IMR-90 (cell line): Measurements from ENCODE around the gene TANK. TPM values are rescaled to one million over a fixed set of nuclear protein-coding genes. Genes with fewer than 3 reads are reported as not detected.

ENCODE experiments used
- ATAC-seq: fragments of 200-7000 bp; cut with Tn5 transposase; 2 replicates; pipeline ENCODE4 v1.9.1; 2020; ENCODE audit warnings: low read depth, mild to moderate bottlenecking, moderate library complexity
- BruUV-seq: library from RNA; stranded (reverse); fragments of 400-500 nt; replicated peaks from 2 replicates; lab custom pipeline; 2021; lab: Mats Ljungman, UMichigan
- CTCF ChIA-PET: fragments of 300-600 bp; formaldehyde crosslinking; extraction: SDS; loops from one replicate; lab custom pipeline; 2021; ENCODE audit warnings: antibody characterized with exemption; lab: Yijun Ruan, JAX
- POLR2A ChIA-PET: fragments of 300-600 bp; sonication (Branson Sonifier 250); formaldehyde crosslinking; loops from one replicate; lab custom pipeline; 2022; ENCODE audit warnings: antibody characterized with exemption; ENCODE audit not compliant: unreplicated experiment; lab: Charles Lee
- DNase-seq: peaks from one replicate; pipeline ENCODE4 v3.0.0; 2013
- H2AFZ ChIP-seq: replicated peaks from 2 replicates; pipeline ENCODE3; 2013; ENCODE audit warnings: low read length, mild to moderate bottlenecking; ENCODE audit not compliant: poor library complexity
- H2AK5ac ChIP-seq: 2 replicates; pipeline ENCODE4 v1.6.1; 2013; ENCODE audit warnings: low read depth, low read length, inconsistent platforms
- H2AK9ac ChIP-seq: replicated peaks from 2 replicates; pipeline ENCODE3; 2013; ENCODE audit warnings: mild to moderate bottlenecking, low read depth, low read length, moderate library complexity; ENCODE audit not compliant: poor library complexity
- H2BK120ac ChIP-seq: 2 replicates; pipeline ENCODE4 v1.6.1; 2013; ENCODE audit warnings: low read depth, low read length, inconsistent platforms
- H2BK15ac ChIP-seq: 3 replicates; pipeline ENCODE4 v1.6.1; 2013; ENCODE audit warnings: low read depth, low read length, inconsistent platforms
- H2BK20ac ChIP-seq: 2 replicates; pipeline ENCODE4 v1.6.1; 2013; ENCODE audit warnings: low read depth, mild to moderate bottlenecking, inconsistent platforms, low read length, moderate library complexity
- H2BK5ac ChIP-seq: 2 replicates; pipeline ENCODE4 v1.6.1; 2013; ENCODE audit warnings: mild to moderate bottlenecking, low read depth, low read length, inconsistent platforms; ENCODE audit not compliant: poor library complexity, severe bottlenecking
- H3K14ac ChIP-seq: replicated peaks from 2 replicates; pipeline ENCODE4 v1.6.1; 2013; ENCODE audit warnings: low read depth, low read length, inconsistent platforms
- H3K18ac ChIP-seq: 2 replicates; pipeline ENCODE4 v1.6.1; 2013; ENCODE audit warnings: low read depth, low read length, control low read depth
- H3K23ac ChIP-seq: 2 replicates; pipeline ENCODE4 v1.6.1; 2013; ENCODE audit warnings: low read depth, low read length, inconsistent platforms
- H3K27ac ChIP-seq: 2 replicates; pipeline ENCODE4 v1.5.1; 2013; ENCODE audit warnings: mild to moderate bottlenecking, control low read depth, low read length; ENCODE audit not compliant: insufficient read depth
- H3K27me3 ChIP-seq: 2 replicates; pipeline ENCODE4 v1.6.1; 2013; ENCODE audit warnings: low read length; ENCODE audit not compliant: control insufficient read depth, insufficient read depth
- H3K36me3 ChIP-seq: 2 replicates; pipeline ENCODE4 v1.6.1; 2013; ENCODE audit warnings: low read length, mixed read lengths; ENCODE audit not compliant: control insufficient read depth, insufficient read depth
- H3K4ac ChIP-seq: 2 replicates; pipeline ENCODE4 v1.6.1; 2013; ENCODE audit warnings: low read depth, low read length, inconsistent platforms
- H3K4me1 ChIP-seq: 2 replicates; pipeline ENCODE4 v1.6.1; 2013; ENCODE audit warnings: low read length, mixed read lengths; ENCODE audit not compliant: control insufficient read depth, insufficient read depth
- H3K4me2 ChIP-seq: 2 replicates; pipeline ENCODE4 v1.6.1; 2013; ENCODE audit warnings: low read depth, mild to moderate bottlenecking, control low read depth, low read length, moderate library complexity
- H3K4me3 ChIP-seq: 2 replicates; pipeline ENCODE4 v1.5.1; 2013; ENCODE audit warnings: low read depth, mild to moderate bottlenecking, control low read depth, low read length, moderate library complexity; ENCODE audit not compliant: insufficient read depth
- H3K56ac ChIP-seq: 2 replicates; pipeline ENCODE4 v1.6.1; 2013; ENCODE audit warnings: low read length, inconsistent platforms; ENCODE audit not compliant: insufficient read depth; ENCODE audit errors: extremely low read depth
- H3K79me1 ChIP-seq, 2 experiments: 2 replicates each; pipeline ENCODE4 v1.6.1; 2013; ENCODE audit warnings: low read length in 2 of 2, inconsistent platforms in 1 of 2, low read depth in 1 of 2
- H3K9ac ChIP-seq: 2 replicates; pipeline ENCODE4 v1.6.1; 2013; ENCODE audit warnings: low read depth, low read length, control low read depth
- H3K9me1 ChIP-seq: 2 replicates; pipeline ENCODE4 v1.6.1; 2013; ENCODE audit warnings: low read length, inconsistent platforms; ENCODE audit not compliant: insufficient read depth
- H3K9me3 ChIP-seq: 2 replicates; pipeline ENCODE4 v1.6.1; 2013; ENCODE audit warnings: low read length; ENCODE audit not compliant: control insufficient read depth, insufficient read depth
- H4K20me1 ChIP-seq: 2 replicates; pipeline ENCODE4 v1.6.1; 2013; ENCODE audit warnings: low read length, inconsistent platforms; ENCODE audit not compliant: insufficient read depth
- H4K5ac ChIP-seq: 2 replicates; pipeline ENCODE4 v1.6.1; 2013; ENCODE audit warnings: mild to moderate bottlenecking, low read depth, low read length, control low read depth
- H4K8ac ChIP-seq, 2 experiments: 2 replicates each; pipeline ENCODE4 v1.6.1; 2013; ENCODE audit warnings: low read depth in 2 of 2, low read length in 2 of 2, control low read depth in 1 of 2, inconsistent platforms in 1 of 2
- H4K91ac ChIP-seq: 2 replicates; pipeline ENCODE4 v1.6.1; 2013; ENCODE audit warnings: low read depth, low read length, inconsistent platforms; ENCODE audit not compliant: insufficient read depth
- BHLHE40 ChIP-seq: fragments of 150-350 bp; IDR thresholded peaks from 2 replicates; pipeline ENCODE4 v1.6.1; 2016; ENCODE audit warnings: mild to moderate bottlenecking, low read depth, low read length
- CEBPB ChIP-seq: IDR thresholded peaks from 2 replicates; pipeline ENCODE4 v1.6.1; 2012; ENCODE audit warnings: low read depth, low read length, improper control_type of control experiment
- CHD1 ChIP-seq: IDR thresholded peaks from 2 replicates; pipeline ENCODE4 v1.6.1; 2012; ENCODE audit warnings: low read depth, low read length, improper control_type of control experiment
- CTCF ChIP-seq: conservative IDR thresholded peaks from 2 replicates; pipeline ENCODE4 v1.5.1; 2012; ENCODE audit warnings: mild to moderate bottlenecking, low read depth, low read length, improper control_type of control experiment
- FOS ChIP-seq: fragments of 150-350 bp; IDR thresholded peaks from 2 replicates; pipeline ENCODE4 v1.6.1; 2016; ENCODE audit warnings: low read depth, low read length
- MAFK ChIP-seq: IDR thresholded peaks from 2 replicates; pipeline ENCODE4 v1.6.1; 2012; ENCODE audit warnings: low read depth, low read length, improper control_type of control experiment
- MAZ ChIP-seq: IDR thresholded peaks from 2 replicates; pipeline ENCODE4 v1.6.1; 2012; ENCODE audit warnings: low read depth, mild to moderate bottlenecking, low read length, improper control_type of control experiment, moderate library complexity, borderline replicate concordance
- MXI1 ChIP-seq: IDR thresholded peaks from 2 replicates; pipeline ENCODE4 v1.6.1; 2012; ENCODE audit warnings: low read depth, mild to moderate bottlenecking, low read length, moderate library complexity, borderline replicate concordance
- NFE2L2 ChIP-seq: fragments of 150-350 bp; IDR thresholded peaks from 2 replicates; pipeline ENCODE4 v1.6.1; 2016; ENCODE audit warnings: low read depth, mild to moderate bottlenecking, low read length
- POLR2A ChIP-seq: IDR thresholded peaks from 2 replicates; pipeline ENCODE4 v1.6.1; 2012; ENCODE audit warnings: mild to moderate bottlenecking, low read depth, low read length
- RAD21 ChIP-seq: IDR thresholded peaks from 2 replicates; pipeline ENCODE4 v1.6.1; 2012; ENCODE audit warnings: low read length, improper control_type of control experiment
- RCOR1 ChIP-seq: IDR thresholded peaks from 2 replicates; pipeline ENCODE4 v1.6.1; 2012; ENCODE audit warnings: mild to moderate bottlenecking, low read length, improper control_type of control experiment; ENCODE audit not compliant: insufficient replicate concordance
- RFX5 ChIP-seq: IDR thresholded peaks from 2 replicates; pipeline ENCODE4 v1.8.0; 2012; ENCODE audit warnings: low read depth, mild to moderate bottlenecking, low read length, moderate library complexity
- SMC3 ChIP-seq: fragments of 150-350 bp; IDR thresholded peaks from 2 replicates; pipeline ENCODE4 v1.6.1; 2016; ENCODE audit warnings: low read depth, mild to moderate bottlenecking, antibody characterized with exemption, low read length, moderate library complexity
- WGBS, 2 experiments: methylation state at CpG; one replicate each; pipeline versions ENCODE4 v1.1.5 to v1.1.7; 2013; ENCODE audit warnings: missing lambda C conversion rate in 2 of 2; ENCODE audit not compliant: insufficient read length in 1 of 2; ENCODE audit errors: extremely low coverage in 2 of 2; 5-methylcytosine and 5-hydroxymethylcytosine counted together
- dilution Hi-C: fragments of 300-500 bp; cut with HindIII; formaldehyde crosslinking; loops from one replicate; pipeline ENCODE4 v1.14.3; 2018; ENCODE audit warnings: low sequenced_read_pairs; ENCODE audit not compliant: unreplicated experiment
- in situ Hi-C: fragments of 300-500 bp; cut with MboI; formaldehyde crosslinking; loops from 3 replicates; pipeline ENCODE4 v1.14.3; 2019; ENCODE audit warnings: low sequenced_read_pairs, inconsistent platforms, mixed read lengths
- intact Hi-C: fragments of 100-400 bp; cut with micrococcal nuclease; formaldehyde crosslinking; loops from 2 replicates; pipeline ENCODE4 v1.10.0; 2022
- polyA plus RNA-seq, 3 experiments: library from polyadenylated mRNA; depleted of rRNA; stranded (reverse); fragments of >200 nt; gene quantifications; 2 replicates each; pipeline ENCODE4 v1.2.3, GENCODE V29; 2012; ENCODE audit warnings: low replicate concordance in 1 of 3
- total RNA-seq: library from RNA; depleted of rRNA; stranded (reverse); fragments of >200 nt; gene quantifications from 2 replicates; pipeline ENCODE4 v1.2.3, GENCODE V29; 2012
- TF ChIP-seq, protein P1 (sequence below): fragments of 150-350 bp; IDR thresholded peaks from 2 replicates; pipeline ENCODE4 v1.6.1; 2016; ENCODE audit warnings: low read depth, mild to moderate bottlenecking, low read length, moderate library complexity, borderline replicate concordance
- TF ChIP-seq, protein P2 (sequence below): fragments of 150-350 bp; IDR thresholded peaks from 2 replicates; pipeline ENCODE4 v1.6.1; 2017; ENCODE audit warnings: mild to moderate bottlenecking, antibody characterized with exemption, low read length, low read depth

Gene TANK
- total and polyA plus RNA-seq, 2 of the 4 experiments (the other 2 are of a cell fraction) = 25.4 to 41.9 TPM

- H3K79me1 ChIP-seq = no peaks in the 10 kb centered on the region
- H2BK5ac ChIP-seq = no peak overlapping the region
- no peak overlapping the region for H3K23ac ChIP-seq
- no peak overlapping the region for H4K91ac ChIP-seq
- no peak overlapping the region for H3K4me3 ChIP-seq
- H2BK120ac ChIP-seq = peak overlapping the region; percentile 41; the same call in 1 of the 2 replicates
- no peaks in the 10 kb centered on the region for H3K9me3 ChIP-seq
- no peak for TF ChIP-seq RFX5
- TF ChIP-seq CTCF = no peak
- TF ChIP-seq BHLHE40 = no peak
- TF ChIP-seq, protein P1, sequence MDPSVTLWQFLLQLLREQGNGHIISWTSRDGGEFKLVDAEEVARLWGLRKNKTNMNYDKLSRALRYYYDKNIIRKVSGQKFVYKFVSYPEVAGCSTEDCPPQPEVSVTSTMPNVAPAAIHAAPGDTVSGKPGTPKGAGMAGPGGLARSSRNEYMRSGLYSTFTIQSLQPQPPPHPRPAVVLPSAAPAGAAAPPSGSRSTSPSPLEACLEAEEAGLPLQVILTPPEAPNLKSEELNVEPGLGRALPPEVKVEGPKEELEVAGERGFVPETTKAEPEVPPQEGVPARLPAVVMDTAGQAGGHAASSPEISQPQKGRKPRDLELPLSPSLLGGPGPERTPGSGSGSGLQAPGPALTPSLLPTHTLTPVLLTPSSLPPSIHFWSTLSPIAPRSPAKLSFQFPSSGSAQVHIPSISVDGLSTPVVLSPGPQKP = no peak
- TF ChIP-seq CHD1 = no peak
- TF ChIP-seq, protein P2, sequence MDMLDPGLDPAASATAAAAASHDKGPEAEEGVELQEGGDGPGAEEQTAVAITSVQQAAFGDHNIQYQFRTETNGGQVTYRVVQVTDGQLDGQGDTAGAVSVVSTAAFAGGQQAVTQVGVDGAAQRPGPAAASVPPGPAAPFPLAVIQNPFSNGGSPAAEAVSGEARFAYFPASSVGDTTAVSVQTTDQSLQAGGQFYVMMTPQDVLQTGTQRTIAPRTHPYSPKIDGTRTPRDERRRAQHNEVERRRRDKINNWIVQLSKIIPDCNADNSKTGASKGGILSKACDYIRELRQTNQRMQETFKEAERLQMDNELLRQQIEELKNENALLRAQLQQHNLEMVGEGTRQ = no peak
- TF ChIP-seq POLR2A = no peak
- no peak for TF ChIP-seq MAZ
- no peak for TF ChIP-seq MXI1
- no peak for TF ChIP-seq CEBPB
- TF ChIP-seq FOS = no peak
- no peak for TF ChIP-seq SMC3
- no peak for TF ChIP-seq NFE2L2
- no peak for TF ChIP-seq RCOR1
- TF ChIP-seq MAFK = no peak
- TF ChIP-seq RAD21 = no peak
- 0 out of 2 replicates have a peak overlapping the region, but pooled peaks have one; percentile 57 for H3K14ac ChIP-seq
- H3K56ac ChIP-seq = no peak overlapping the region
- H3K27ac ChIP-seq = no peak overlapping the region
- in situ Hi-C loops (no loop called here), intact Hi-C loops (no loop called here), dilution Hi-C loops (no loop called here)
- H2BK15ac ChIP-seq = no peak overlapping the region
- no peak overlapping the region for H3K4ac ChIP-seq
- no peaks in the 10 kb centered on the region for H3K27me3 ChIP-seq
- no peak overlapping the region for H2AFZ ChIP-seq
- no peak overlapping the region for H4K5ac ChIP-seq
- H4K8ac ChIP-seq = peak overlapping the region in 1 of 2 experiments; percentile 24; a peak in 1 of 4 replicates
- BruUV-seq = no TSS peak
- no peak overlapping the region for H3K9ac ChIP-seq
- no peak overlapping the region for H3K4me2 ChIP-seq
- ATAC-seq (no peak), DNase-seq (no peak)
- peak overlapping the region; percentile 61; the same call in 1 of the 2 replicates for H3K18ac ChIP-seq
- H2AK5ac ChIP-seq = no peak overlapping the region; the same call in 1 of the 2 replicates
- WGBS, 2 experiments = 37% methylated on average over 2 of the region's 4 CpGs; no CpG with 5 or more reads in 1 of the 2 experiments
- POLR2A ChIA-PET = no interaction called here
- peaks cover 9% of the 10 kb centered on the region for H3K4me1 ChIP-seq
- H2BK20ac ChIP-seq = no peak overlapping the region
- H4K20me1 ChIP-seq = no peaks in the 10 kb centered on the region
- H3K9me1 ChIP-seq = no peaks in the 10 kb centered on the region
- CTCF ChIA-PET = no interaction called here
- no peak overlapping the region for H2AK9ac ChIP-seq
- H3K36me3 ChIP-seq = no peaks in the 10 kb centered on the region
Measured at GRCh38 chr2:161135951-161136593, 24.2 kb upstream of the TANK start.
